ENCODE results near the gene SLC25A34.

DNA sequence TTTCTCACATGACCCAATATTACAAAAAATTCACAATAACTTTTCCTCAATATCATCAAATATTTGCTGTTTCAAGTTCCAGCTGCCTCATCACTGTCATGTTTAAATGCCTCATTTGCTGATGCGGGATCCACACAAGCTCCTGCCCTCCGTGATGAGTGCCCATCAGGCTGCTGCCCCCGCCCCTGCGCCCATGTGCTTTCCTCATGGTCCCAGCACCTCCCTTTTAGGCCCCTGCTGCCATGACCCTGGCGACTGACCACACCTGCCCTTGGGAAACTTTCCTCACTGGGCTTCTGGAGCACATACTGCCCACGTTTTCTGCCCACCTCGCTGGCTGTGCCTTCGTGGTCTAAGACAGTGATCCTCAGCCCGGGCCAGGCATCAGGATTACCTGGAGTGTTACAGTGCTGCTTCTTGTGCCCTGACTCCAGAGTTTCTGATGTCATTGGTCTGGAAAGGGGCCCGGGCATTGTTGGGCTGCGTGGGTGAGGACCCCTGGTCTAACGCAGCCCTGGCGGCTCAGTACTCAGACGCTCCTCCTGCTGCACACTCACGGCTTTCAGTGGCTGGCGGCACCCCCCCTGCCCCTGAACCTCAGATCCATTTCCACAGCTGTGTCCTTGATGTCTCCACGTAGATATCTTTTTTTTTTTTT is 31.4 kb upstream of the SLC25A34 start:
- TF ChIP-seq, protein P1, sequence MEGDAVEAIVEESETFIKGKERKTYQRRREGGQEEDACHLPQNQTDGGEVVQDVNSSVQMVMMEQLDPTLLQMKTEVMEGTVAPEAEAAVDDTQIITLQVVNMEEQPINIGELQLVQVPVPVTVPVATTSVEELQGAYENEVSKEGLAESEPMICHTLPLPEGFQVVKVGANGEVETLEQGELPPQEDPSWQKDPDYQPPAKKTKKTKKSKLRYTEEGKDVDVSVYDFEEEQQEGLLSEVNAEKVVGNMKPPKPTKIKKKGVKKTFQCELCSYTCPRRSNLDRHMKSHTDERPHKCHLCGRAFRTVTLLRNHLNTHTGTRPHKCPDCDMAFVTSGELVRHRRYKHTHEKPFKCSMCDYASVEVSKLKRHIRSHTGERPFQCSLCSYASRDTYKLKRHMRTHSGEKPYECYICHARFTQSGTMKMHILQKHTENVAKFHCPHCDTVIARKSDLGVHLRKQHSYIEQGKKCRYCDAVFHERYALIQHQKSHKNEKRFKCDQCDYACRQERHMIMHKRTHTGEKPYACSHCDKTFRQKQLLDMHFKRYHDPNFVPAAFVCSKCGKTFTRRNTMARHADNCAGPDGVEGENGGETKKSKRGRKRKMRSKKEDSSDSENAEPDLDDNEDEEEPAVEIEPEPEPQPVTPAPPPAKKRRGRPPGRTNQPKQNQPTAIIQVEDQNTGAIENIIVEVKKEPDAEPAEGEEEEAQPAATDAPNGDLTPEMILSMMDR (IDR thresholded peaks at IDR 0.05): no peak
- TF ChIP-seq POLR2A (IDR thresholded peaks at IDR 0.05): no peak

Data from ovary (tissue), 3 donors.